ENCODE measurements around the gene EBPL.

GRCh38 chr13:49629196-49629938 is 61.9 kb downstream of the EBPL start:
- TF ChIP-seq POLR2A (IDR thresholded peaks at IDR 0.05) (no peak), CTCF (IDR thresholded peaks at IDR 0.05) (no peak), POLR2AphosphoS5 (IDR thresholded peaks at IDR 0.05) (no peak), EP300 (IDR thresholded peaks at IDR 0.05) (no peak)
